Measurements from ENCODE around the gene TMEM171.
A peak's percentile ranks its signal among the peaks of the same experiment; 100 is the strongest.

The TMEM171 gene

DNA sequence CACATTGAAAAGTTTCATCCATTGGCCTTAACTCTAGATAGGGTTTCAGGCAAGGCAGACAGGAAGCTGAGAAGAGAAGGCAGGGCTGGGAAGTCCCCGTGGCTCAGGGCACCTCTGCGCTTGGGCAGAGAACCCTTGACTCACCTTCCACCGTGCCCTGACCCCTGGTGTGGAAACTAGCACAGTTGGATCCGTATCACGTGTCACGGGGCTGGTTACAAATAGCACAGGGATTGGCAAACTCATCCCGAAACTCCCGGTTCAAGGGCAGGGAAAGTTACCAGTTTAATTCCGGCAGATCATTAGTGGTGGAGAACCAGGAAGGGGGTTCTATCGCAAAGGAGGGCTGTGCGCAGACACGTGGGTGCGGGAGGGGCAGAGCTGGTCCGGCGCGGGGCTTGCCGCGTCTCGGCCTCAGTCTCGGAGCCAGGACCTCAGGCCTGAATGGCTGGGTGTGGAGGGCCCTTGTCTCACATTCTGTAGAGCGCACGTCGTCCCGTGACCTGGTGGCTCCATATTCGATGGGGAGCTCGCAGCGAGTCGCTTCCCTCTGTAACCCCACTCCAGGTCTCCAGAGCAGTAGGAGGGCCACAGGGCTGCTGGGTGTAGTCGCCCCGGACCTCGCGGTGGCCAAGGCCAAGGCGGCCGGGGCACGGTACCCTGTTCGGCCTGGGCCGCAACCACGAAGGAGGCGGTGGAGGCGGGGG is 771 bp upstream of the TMEM171 start:
- peak; percentile 9 for DNase-seq (ENCODE audit: low spot score)

DNA sequence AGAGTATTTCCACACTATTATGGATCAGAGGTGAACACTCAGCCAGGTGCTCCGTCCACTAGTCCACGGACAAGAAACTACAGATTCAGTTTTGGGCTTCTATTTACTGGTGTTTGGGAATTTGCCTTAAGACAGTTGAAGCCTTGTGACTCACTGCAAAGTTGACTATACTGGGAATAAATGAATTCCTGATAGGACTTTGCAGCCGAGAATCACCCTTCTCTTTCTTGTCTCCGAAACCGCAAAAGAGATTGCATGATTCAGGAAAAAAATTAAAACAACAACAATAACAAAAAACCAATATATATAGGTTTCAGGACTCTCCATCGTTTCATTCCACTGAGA is 716 bp downstream of the TMEM171 start:
- no peak for DNase-seq (ENCODE audit: low spot score)

DNA sequence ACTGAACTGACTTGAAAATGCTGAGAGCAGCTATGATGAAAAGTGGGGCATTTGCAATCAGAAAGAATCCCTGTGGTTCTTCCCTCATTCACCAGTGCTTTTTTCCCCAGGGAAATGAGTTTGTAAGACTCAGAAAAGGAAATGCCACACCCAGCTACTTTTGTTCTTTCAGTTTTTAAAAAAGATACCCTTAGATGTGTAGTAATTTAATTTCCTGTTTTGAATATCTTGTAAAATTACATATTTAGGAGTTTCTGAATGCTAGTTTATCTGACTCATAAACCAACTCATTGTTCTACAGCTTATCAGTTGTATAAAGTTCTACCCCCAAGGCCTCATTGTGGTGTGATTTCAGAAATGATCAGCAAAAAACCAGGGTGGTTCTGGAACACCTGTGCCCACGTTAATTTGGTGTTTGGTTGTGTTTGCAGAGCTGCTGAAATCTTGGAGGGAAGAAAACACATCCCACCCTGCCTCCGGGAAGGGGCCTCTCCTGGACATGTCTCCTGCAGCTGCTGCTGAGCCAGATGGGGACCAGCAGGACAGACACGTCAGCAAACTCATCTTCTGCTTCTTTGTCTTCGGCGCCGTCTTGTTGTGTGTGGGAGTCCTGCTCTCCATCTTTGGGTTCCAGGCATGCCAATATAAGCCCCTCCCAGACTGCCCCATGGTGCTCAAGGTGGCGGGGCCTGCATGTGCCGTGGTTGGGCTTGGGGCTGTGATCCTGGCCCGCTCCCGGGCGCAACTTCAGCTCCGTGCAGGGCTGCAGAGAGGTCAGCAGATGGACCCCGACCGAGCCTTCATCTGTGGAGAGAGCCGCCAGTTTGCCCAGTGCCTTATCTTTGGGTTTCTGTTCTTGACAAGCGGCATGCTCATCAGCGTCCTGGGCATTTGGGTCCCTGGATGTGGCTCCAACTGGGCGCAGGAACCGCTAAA is 2.8 kb downstream of the TMEM171 start:
- DNase-seq (ENCODE audit: low spot score): peak; percentile 6

DNA sequence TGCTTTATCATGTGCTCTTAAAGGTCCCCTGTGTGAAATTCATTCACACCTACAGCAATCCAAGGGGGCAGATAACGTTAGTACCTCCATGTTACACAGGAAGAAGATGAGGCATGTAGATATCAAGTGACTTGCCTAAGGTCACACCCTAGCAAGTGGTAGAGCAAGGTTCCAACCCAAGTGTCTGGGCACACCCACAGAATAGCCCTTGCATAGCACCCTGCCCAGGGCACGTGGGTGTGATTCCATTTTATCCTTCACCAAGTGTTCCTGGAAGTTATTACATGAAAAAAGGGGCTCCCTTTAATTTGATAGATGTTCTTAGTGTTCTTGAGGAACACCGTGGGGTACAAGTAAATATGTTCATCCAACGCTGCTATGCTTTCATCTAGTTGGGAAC is 4.9 kb downstream of the TMEM171 start:
- no peak for DNase-seq (ENCODE audit: low spot score)

DNA sequence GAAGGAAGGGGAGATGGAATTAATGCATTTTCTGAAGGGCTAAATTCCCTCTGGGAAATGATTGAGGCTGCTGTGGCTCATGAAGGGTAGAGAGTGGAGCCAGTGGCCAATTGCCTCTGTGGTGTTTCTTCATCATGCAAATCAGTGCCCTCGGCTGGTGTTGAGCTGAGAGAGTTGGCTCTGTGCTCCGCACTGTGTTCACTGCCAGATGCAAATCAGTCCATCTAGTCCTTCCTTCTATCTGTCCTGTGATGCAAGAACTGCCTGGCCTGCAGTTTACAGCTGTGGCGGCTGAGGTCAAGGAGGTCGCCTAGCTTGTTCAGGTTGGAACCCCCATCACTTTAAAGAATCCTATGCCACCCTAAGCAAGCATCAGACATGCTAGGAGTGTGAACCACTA is 6.0 kb downstream of the TMEM171 start:
- DNase-seq (ENCODE audit: low spot score): no peak

DNA sequence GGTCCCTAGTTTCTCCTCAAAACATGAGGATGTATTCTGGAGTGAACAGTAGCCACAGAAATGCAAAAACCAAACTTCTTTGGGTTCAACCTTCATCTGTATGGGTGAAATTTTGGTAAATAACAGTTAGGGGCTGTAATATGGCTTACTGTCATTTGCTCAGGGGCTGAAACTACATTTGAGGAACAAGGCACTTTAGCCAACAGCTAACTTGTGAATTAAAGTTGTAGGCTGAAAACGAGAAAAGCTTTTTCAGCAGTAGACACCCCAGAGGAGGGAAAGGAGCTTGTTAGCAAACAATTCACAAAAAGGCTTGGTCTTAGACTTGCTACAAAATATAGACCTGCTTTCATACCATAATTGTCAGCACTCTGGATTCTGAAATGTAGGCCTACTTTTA is 6.6 kb downstream of the TMEM171 start:
- no peak for DNase-seq (ENCODE audit: low spot score)

DNA sequence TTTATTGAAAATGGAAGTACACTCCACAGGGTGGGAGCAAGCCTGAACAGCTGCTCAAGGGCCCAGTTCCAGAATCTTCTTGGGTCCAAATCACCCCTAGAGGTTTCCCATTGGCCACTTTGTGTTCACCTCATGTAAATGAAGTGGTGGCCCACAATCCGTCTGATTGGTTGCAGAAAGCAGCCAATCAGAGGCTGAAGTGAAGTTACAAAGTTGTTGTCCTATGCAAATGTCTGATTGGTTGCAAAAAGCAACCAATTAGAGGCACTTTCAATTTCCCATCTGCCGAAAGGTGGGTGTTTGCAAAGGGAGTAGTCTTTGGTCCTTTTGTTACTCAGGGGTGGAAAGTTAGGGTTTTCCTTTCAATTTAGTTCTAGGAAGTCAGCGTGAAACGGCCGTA is 8.8 kb downstream of the TMEM171 start:
- no peak for DNase-seq (ENCODE audit: low spot score)

DNA sequence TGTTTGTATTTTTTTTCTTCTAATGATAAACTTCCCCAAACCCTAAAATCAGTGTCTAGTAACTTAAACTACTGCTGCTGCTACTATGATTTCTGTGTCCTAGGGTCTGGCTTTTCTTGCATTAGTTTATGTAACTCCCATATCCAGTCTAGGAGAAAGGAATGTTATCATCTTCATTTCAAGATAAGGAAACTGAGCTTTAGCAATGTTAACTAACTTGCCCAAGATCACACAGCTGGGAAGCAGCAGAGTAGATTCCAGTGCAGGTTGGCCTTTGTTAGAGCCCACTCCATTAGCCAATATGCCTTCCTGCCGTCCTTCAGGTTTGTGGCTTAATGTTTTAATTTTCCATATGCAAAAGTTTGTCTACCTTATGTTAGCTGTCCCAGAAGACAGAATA is 10.4 kb downstream of the TMEM171 start:
- DNase-seq (ENCODE audit: low spot score): no peak

DNA sequence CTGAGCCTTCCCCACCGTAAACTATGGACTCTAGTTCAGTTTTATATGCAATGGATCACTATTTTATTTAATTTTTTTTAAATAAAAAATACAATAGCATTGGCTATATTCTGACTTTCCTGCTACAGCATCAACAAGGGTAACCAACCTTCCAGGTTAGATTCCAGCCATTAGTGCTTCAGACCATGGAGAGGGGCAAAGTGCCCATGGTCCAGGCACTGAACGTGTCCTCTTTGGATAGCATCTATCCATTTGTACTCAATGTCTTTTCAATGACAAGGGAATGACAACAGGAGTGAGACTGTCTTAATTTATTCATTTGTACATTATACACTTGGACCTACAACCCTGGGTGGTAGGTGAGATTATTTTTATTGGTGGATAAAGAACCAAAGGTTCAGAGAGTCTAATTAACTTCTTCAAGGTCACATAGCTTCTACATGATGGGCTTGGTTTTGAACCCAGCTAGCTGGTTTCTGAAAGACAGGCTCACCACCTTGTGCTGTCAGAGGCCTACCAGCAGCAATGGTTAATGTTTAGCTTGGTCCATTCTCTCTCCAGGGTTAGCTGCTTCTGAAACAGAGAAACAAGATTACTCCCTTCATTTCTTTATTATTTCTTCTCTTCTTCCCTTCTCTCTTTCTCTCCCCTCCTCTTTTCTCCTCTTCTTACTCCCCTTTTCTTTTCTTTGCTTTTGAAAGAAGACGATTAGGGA is 11.5 kb downstream of the TMEM171 start:
- no peak for DNase-seq (ENCODE audit: low spot score)

DNA sequence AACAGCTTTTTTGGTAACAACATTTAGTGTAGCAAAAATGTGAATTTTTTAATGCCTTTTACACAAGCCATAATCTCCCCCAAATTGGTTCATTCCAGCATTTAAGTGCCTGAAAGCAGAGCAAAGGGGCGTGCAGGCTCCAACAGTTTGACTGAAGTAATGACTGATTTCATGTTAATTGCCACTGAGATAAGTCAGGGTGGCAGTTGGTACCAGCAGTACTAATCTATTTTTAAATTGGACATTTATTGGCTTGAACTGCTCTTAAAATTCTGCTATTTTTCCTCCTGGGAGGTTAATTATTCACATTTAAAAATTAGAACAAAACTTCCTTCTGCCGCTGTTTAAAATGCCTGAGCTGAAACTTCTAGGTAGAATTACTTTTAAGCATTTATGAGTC is 12.4 kb downstream of the TMEM171 start:
- no peak for DNase-seq (ENCODE audit: low spot score)

DNA sequence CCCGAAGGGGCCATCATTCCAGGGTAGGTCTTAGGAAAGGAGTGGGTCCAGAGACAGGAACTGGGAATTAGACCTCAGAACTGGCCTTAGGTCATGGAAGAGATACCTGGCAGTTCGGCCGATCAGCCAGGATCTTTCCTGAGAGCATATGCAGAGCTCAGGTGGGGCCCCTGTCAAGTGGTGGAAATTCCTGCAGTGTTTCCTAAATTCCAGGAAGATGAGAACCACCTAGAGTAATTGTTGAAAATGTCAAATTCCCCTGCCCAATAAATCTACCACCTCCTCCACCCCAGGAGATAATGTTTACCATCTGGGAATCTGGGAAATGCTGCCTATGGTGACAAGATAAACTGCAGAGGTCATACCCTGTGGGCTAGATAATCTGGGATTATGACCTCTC is 14.6 kb downstream of the TMEM171 start:
- no peak for DNase-seq (ENCODE audit: low spot score)

DNA sequence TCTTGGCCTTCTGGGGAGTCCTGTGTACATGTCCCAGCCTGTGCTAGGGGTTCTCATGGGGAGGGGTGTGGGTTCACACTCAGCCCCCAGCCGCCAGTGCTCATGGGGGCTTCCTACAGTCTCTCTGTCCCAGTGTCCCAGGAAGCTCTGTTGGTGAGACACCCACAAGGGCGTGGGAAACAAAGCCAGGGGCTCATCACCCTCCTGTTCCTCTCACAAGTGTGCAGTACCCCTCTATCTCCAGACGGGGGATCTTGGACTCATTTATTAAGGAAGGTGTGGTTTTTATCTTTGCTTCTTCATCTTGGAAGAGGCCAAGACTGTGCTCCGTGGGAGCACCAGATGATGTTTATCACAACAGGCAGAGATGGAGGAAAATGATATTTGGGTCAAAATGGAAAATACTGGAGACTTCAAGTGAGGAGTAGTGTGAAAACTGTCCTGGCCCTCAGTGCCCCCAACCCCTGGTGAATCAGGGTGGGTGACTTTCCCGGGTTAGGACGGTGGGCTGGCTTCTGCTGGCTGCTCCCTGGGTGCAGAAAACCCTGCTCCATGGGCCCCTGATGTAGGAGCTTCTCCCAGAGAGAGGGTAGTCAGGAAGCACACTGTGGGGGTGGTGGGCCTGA is 15.2 kb downstream of the TMEM171 start:
- DNase-seq (ENCODE audit: low spot score): no peak

DNA sequence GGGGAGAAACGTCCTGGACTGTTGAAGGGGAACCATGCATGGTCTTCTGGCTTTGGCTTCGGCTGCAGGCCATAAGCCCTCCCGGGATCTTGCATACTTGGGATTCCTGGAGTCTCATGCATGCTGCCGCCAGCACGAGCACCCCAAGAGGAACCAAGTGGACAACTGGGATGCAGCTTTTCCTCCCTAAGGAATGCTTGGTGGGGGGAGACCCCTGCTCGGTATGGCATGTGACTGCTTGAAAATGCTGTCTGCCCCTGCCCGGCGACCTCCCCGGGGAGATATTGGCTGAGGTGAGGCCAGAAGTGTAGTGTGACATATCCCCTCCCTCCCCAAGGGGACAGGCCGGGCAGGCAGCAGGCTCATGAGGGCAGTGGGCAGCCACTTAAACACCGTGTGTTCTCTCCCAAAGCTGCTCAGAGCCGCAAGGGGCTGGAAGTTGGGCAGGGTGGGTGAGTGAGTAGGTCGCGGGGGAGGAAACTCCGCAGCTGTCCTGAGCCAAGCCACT is 15.7 kb downstream of the TMEM171 start:
- no peak for DNase-seq (ENCODE audit: low spot score)

DNA sequence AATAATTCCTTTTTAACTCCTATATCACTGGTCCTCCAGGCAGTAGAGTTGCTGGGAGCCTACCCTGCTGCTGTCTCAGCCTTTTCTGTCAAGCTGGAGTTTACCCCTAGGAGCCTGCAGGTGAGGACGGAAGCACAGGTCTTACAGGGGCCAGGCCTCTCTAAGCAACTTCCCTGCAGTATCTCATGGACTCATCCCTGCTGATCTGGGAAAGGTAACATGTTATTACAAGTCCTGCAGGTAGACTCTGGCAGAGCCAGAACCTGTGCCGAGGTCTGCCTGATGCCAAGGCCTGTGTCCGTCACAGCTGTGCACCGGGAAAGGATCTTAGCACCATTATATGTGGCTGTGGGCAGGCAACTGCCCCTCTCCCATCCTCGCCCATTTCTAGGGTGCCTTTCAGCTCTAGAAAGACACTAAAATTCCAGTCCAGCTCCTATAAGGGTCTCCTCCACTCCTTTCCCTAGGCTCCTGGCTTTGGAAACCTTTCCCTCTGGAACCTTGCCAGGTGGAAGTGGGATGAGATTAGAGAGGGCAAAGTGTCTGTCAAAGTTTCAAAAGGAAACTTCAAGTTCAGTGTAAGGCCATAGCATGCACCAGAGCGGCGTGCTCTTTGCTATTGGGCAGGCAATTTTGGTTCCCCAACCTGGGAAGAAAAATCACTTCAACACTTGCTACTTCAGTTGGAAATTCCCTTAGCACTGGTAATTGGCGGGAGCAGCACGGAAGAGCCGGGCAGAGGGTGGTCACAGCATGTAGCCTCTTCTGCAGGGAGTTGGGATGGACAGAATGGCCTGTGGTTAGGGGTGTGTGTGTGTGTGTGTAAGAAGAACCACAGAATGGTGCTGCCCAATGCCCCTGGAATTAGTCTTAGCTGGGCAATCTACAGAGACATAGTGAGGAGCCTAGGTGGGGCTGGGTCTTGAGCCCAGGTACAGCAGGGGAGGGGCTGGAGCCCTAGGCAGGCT is 17.5 kb downstream of the TMEM171 start:
- no peak for DNase-seq (ENCODE audit: low spot score)

DNA sequence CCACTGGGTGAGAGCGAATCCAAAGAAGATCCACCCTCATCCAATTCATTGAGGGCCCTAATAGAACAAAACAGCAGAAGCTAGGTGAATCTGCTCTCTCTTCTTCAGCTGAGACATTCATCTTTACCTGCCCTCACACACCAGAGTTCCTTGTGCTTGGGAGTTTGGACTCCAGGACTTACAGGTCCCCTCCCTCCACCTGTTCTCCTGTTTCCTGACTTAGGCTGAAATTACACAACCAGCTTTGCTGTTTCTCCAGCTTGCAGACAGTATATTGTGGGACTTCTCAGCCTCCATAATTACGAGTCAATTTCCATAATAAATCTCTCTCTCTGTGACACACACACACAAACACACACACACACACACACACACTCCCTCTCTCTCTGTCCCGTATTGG is 19.1 kb downstream of the TMEM171 start:
- DNase-seq (ENCODE audit: low spot score): no peak

DNA sequence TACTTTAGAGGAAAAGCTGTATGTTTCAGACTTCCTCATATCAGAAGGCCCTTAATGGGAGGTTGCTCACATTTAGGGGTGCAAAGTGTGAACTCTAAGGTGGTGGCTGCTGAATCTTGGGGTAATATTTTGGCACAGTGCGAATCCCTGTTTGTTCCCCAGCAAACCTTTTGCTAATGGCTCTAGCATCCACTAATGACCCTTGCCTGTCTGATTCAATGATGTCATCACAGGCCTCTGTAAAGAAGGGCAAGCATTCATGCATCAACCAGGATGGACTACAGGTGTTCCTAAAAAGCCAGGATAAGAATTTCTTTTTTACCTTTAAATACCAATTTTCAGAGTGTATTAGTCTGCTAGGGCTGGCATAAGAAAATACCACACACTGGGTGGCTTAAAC is 20.4 kb downstream of the TMEM171 start:
- DNase-seq (ENCODE audit: low spot score): no peak

DNA sequence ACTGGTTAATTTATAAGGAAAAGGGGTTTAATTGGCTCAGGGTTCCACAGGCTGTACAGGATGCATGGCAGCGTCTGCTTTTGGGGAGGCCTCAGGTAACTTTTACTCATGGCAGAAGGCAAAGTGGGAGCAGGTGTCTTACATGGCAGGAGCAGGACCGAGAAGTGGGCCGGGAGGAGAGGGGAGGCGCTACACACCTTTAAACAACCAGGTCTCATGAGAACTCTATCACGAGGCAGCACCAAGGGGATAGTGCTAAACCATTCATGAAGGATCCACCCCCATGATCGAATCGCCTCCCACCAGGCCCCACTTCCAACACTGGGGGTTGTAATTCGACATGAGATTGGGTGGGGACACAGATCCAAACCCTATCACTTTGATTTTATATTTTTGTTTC is 21.7 kb downstream of the TMEM171 start:
- DNase-seq (ENCODE audit: low spot score): no peak

DNA sequence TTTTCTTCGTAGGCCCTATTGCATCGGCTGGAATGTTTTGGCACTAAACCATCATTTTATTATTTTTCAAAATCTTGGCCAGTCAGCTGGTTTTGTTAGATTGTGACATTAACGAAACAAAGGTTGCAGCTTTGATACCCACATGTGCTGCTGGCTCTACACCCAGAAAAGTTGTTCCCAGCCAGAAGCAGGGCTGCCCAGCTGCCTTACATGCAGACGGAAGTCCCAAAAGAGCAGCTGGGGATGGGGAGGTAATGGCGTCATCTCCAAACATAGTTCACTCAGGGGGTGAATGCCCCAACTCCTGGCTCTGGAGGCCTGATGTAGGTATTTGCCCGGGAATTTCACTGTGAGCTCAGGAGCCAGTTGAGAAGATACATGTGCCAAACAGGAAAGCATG is 23.3 kb downstream of the TMEM171 start:
- no peak for DNase-seq (ENCODE audit: low spot score)

DNA sequence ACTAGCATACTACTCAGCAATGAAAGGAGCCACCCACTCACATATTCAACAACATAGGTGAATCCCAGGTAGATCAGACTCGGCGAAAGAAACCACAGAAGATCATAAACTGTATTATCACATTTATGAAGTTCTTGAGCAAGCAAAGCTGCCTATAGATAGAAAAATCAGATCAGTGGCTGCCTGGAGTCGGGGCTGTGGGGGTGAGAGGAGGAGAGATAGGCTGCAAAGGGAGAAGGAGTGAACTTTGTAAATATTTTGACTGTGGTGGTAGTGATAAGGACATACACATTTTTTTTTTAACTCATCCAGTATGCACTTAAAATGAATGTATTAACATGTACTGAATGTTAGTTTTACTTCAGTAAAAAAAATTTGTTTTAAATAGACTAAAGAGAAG is 29.2 kb downstream of the TMEM171 start:
- no peak for DNase-seq (ENCODE audit: low spot score)

DNA sequence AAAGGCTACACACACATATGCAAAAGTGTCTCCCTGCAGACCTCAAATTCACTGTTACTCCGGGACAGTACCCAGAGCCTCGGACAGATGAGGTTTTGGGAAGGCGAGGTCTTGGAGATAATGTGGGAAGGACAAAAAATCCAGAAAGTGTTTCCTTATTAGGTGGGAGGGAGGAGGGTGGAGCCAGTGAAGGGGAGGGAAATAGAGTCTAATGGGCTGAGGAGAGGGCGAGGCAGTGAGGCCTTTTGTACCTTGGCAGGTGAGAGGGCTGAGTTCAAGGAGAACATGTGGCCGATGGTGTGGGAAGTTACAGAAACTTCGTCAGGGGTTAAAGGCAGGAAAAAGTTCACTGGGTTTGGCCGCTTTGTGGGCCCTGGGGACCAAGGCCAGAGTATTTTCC is 30.5 kb downstream of the TMEM171 start:
- DNase-seq (ENCODE audit: low spot score): no peak

DNA sequence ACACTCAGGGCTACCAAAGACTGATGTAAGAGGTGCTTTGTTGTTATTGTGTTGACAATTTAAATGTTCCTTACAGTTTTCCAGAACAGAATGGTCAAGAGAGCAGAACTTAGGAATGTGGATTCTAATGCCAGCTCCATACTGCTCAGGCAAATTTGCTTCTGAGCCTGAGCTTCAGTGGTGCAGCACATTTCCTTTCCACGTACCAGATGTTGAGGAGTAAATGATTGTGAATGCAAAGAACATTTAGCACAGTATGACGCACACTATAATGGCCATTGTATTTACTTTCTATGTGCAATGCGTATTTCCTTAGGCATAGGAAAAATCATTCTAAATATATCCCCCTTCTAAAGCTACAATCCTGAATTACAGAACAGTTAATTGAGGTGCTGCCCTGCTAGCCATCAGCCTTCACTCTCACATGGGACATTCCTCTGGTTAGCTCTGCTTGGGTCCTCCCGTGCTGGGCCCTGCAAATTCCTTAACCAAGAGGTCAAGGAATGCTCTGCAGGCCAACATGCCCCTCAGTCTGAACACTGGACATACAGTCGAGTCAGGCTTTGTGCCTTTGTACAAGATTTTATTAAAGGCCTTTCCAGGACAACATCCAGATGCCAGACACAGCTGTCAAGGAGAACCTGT is 31.5 kb downstream of the TMEM171 start:
- DNase-seq (ENCODE audit: low spot score): no peak

All from activated CD4-positive, alpha-beta T cell treated with anti-CD3 and anti-CD28 coated beads, Interleukin-2, Interleukin-4, amounts not matched to agents 100 ng/mL and 50 ng/mL, durations not matched to agents 16 hours and 8 hours (primary cell).